ENCODE results near the gene DZIP1L. TPM values are rescaled to one million over a fixed set of nuclear protein-coding genes. Genes with fewer than 3 reads are reported as not detected.

The DZIP1L gene
- total RNA-seq, 1 experiment from 2014 or later = 3.8 TPM

DNA sequence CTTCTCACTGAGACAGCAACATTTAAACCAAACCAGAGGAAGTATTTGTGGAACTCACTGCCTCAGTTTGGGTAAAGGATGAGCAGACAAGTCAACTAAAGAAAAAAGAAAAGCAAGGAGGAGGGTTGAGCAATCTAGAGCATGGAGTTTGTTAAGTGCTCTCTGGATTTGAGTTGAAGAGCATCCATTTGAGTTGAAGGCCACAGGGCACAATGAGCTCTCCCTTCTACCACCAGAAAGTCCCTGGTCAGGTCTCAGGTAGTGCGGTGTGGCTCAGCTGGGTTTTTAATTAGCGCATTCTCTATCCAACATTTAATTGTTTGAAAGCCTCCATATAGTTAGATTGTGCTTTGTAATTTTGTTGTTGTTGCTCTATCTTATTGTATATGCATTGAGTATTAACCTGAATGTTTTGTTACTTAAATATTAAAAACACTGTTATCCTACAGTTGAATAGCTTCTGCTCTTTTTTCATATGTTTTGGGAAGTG lies 82.2 kb downstream of the DZIP1L start:
- Histone ChIP-seq H3K9me3 (ENCODE audit: low read depth, low read length, poor library complexity, severe bottlenecking) (no peaks in the 10 kb centered on the region), H3K4me1 (ENCODE audit: insufficient read depth, low read length, poor library complexity, severe bottlenecking) (no peaks in the 10 kb centered on the region), H3K4me3 (ENCODE audit: low read depth, low read length, poor library complexity, severe bottlenecking) (no peak overlapping the region), H3K27me3 (replicated peaks; ENCODE audit: insufficient read depth, low read depth, low read length, poor library complexity) (no peaks in the 10 kb centered on the region), H3K27ac (ENCODE audit: low read depth, low read length, poor library complexity, severe bottlenecking) (no peak overlapping the region), H3K36me3 (ENCODE audit: insufficient read depth, low read length, poor library complexity, severe bottlenecking) (no peaks in the 10 kb centered on the region)
- no peak for TF ChIP-seq EZH2 (IDR thresholded peaks at IDR 0.05; ENCODE audit: borderline replicate concordance, low read depth, low read length, poor library complexity, severe bottlenecking)
- TF ChIP-seq, protein P1, sequence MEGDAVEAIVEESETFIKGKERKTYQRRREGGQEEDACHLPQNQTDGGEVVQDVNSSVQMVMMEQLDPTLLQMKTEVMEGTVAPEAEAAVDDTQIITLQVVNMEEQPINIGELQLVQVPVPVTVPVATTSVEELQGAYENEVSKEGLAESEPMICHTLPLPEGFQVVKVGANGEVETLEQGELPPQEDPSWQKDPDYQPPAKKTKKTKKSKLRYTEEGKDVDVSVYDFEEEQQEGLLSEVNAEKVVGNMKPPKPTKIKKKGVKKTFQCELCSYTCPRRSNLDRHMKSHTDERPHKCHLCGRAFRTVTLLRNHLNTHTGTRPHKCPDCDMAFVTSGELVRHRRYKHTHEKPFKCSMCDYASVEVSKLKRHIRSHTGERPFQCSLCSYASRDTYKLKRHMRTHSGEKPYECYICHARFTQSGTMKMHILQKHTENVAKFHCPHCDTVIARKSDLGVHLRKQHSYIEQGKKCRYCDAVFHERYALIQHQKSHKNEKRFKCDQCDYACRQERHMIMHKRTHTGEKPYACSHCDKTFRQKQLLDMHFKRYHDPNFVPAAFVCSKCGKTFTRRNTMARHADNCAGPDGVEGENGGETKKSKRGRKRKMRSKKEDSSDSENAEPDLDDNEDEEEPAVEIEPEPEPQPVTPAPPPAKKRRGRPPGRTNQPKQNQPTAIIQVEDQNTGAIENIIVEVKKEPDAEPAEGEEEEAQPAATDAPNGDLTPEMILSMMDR (conservative IDR thresholded peaks at IDR 0.05; ENCODE audit: low read depth, low read length) = no peak
- DNase-seq (ENCODE audit: low spot score) = no peak
- intact Hi-C loops (cut with micrococcal nuclease; ENCODE audit: unreplicated experiment) = no loop called here
- BruUV-seq (replicated peaks) = no TSS peak
- POLR2A ChIA-PET (ENCODE audit: low non-redundant PET) = no interaction called here
- CTCF ChIA-PET = no interaction called here

DNA sequence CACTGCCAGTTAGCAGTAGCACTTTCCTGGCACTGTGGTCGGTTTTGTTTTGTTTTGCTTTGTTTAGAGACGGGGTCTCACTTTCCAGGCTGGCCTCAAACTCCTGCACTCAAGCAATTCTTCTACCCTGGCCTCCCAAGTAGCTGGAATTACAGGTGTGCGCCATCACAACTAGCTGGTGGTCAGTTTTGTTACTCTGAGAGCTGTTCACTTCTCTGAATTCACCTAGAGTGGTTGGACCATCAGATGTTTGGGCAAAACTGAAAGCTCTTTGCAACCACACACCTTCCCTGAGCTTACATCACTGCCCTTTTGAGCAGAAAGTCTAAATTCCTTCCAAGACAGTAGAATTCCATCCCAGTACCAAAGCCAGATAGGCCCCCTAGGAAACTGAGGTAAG lies 82.8 kb downstream of the DZIP1L start:
- Histone ChIP-seq H3K36me3 (ENCODE audit: insufficient read depth, low read length, poor library complexity, severe bottlenecking) (no peaks in the 10 kb centered on the region), H3K27ac (ENCODE audit: low read depth, low read length, poor library complexity, severe bottlenecking) (no peak overlapping the region), H3K27me3 (replicated peaks; ENCODE audit: insufficient read depth, low read depth, low read length, poor library complexity) (no peaks in the 10 kb centered on the region), H3K4me1 (ENCODE audit: insufficient read depth, low read length, poor library complexity, severe bottlenecking) (no peaks in the 10 kb centered on the region), H3K4me3 (ENCODE audit: low read depth, low read length, poor library complexity, severe bottlenecking) (no peak overlapping the region), H3K9me3 (ENCODE audit: low read depth, low read length, poor library complexity, severe bottlenecking) (no peaks in the 10 kb centered on the region)
- ChIA-PET POLR2A (ENCODE audit: low non-redundant PET) (no interaction called here), CTCF (no interaction called here)
- no peak for DNase-seq (ENCODE audit: low spot score)
- BruUV-seq (replicated peaks) = no TSS peak
- TF ChIP-seq EZH2 (IDR thresholded peaks at IDR 0.05; ENCODE audit: borderline replicate concordance, low read depth, low read length, poor library complexity, severe bottlenecking) = no peak
- TF ChIP-seq, protein P1 (conservative IDR thresholded peaks at IDR 0.05; ENCODE audit: low read depth, low read length) = no peak
- intact Hi-C loops (cut with micrococcal nuclease; ENCODE audit: unreplicated experiment) = no loop called here

DNA sequence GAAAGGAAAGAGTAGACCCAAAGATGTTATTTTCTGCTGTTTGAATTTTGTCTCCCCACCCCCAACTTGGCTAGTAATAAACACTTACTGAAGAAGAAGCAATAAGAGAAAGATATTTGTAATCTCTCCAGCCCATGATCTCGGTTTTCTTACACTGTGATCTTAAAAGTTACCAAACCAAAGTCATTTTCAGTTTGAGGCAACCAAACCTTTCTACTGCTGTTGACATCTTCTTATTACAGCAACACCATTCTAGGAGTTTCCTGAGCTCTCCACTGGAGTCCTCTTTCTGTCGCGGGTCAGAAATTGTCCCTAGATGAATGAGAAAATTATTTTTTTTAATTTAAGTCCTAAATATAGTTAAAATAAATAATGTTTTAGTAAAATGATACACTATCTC lies 83.9 kb downstream of the DZIP1L start:
- Histone ChIP-seq H3K27me3 (replicated peaks; ENCODE audit: insufficient read depth, low read depth, low read length, poor library complexity) (no peaks in the 10 kb centered on the region), H3K4me1 (ENCODE audit: insufficient read depth, low read length, poor library complexity, severe bottlenecking) (no peaks in the 10 kb centered on the region), H3K36me3 (ENCODE audit: insufficient read depth, low read length, poor library complexity, severe bottlenecking) (no peaks in the 10 kb centered on the region), H3K4me3 (ENCODE audit: low read depth, low read length, poor library complexity, severe bottlenecking) (no peak overlapping the region), H3K27ac (ENCODE audit: low read depth, low read length, poor library complexity, severe bottlenecking) (no peak overlapping the region), H3K9me3 (ENCODE audit: low read depth, low read length, poor library complexity, severe bottlenecking) (no peaks in the 10 kb centered on the region)
- intact Hi-C loops (cut with micrococcal nuclease; ENCODE audit: unreplicated experiment) = no loop called here
- no TSS peak for BruUV-seq (replicated peaks)
- CTCF ChIA-PET = no interaction called here
- POLR2A ChIA-PET (ENCODE audit: low non-redundant PET) = no interaction called here
- DNase-seq (ENCODE audit: low spot score) = no peak
- TF ChIP-seq EZH2 (IDR thresholded peaks at IDR 0.05; ENCODE audit: borderline replicate concordance, low read depth, low read length, poor library complexity, severe bottlenecking) = no peak
- TF ChIP-seq, protein P1 (conservative IDR thresholded peaks at IDR 0.05; ENCODE audit: low read depth, low read length) = no peak
